D721Med (cell line): Measurements from ENCODE around the gene KRT20.

Experiments used
- DNase-seq: peaks from one replicate; pipeline ENCODE4 v3.0.0; 2011; ENCODE audit warnings: low spot score; ENCODE audit not compliant: insufficient read length
- FAIRE-seq: peaks from 2 replicates; lab custom pipeline; 2011; peaks lifted over from hg19 to GRCh38; lab: Jason Lieb, UNC
- TF ChIP-seq, protein P1 (sequence below): IDR thresholded peaks from 2 replicates; pipeline ENCODE4 v1.5.1; 2012; ENCODE audit warnings: mild to moderate bottlenecking, control low read depth; ENCODE audit not compliant: insufficient read depth; ENCODE audit errors: missing control alignments

Gene KRT20

DNA sequence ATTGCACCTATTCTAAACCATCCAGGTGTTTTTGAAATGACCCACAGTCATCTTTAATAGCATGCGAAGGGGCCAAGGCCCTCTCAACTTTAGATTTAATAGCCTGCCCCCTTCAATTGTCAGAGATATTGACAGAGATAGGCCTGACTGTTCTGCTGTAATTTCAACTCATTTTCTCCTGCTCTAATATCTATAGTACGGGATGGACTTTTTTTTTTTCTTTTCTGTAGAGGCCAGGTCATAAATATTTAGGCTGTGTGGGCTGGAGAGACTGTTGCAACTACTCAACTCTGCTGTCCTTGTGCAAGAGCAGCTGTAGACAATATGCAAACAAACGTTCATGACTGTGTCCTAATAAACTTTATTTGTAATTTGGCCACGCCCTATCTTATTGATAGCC lies 24.7 kb upstream of the KRT20 start:
- FAIRE-seq: no peak
- no peak for DNase-seq
- TF ChIP-seq, protein P1, sequence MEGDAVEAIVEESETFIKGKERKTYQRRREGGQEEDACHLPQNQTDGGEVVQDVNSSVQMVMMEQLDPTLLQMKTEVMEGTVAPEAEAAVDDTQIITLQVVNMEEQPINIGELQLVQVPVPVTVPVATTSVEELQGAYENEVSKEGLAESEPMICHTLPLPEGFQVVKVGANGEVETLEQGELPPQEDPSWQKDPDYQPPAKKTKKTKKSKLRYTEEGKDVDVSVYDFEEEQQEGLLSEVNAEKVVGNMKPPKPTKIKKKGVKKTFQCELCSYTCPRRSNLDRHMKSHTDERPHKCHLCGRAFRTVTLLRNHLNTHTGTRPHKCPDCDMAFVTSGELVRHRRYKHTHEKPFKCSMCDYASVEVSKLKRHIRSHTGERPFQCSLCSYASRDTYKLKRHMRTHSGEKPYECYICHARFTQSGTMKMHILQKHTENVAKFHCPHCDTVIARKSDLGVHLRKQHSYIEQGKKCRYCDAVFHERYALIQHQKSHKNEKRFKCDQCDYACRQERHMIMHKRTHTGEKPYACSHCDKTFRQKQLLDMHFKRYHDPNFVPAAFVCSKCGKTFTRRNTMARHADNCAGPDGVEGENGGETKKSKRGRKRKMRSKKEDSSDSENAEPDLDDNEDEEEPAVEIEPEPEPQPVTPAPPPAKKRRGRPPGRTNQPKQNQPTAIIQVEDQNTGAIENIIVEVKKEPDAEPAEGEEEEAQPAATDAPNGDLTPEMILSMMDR: no peak

DNA sequence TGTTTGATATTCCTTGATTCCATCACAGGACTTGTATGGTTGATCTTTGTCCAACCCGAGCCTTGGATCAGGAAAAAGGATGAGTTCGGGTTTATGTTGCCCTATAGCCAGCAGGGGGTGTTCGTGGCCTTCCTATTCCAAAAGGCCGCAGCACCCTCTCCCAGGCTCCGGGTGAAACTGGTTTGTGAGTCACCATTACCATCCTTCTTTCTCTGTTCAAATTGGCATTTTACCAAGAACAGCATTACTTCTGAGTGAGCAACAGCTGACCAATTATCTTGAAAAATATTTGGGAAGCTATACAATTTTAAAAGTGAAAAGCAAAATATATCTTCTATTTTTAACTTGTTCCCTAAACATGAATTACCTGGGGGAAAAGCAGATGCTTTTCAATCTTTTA lies 24.3 kb upstream of the KRT20 start:
- no peak for FAIRE-seq
- TF ChIP-seq, protein P1: peak; percentile 83
- DNase-seq: no peak

DNA sequence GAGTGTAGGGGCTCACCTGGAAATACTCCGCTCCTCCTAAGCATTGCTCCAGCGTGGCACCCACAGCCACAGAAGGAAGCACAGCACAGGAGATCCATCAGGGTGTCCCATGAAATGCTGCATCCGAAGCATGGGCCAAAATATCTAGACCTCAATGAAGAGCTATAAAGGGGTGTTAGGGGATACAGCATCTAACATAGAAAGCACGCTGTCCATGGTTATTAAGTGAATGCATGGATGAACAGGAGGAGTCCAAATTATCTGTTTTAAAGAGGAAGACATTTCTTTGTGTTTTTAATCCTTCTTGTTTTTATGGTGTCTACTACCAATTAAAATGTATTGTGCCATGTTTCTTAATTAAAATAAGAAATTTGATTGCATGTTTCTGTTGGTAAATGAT lies 21.6 kb upstream of the KRT20 start:
- DNase-seq: no peak
- TF ChIP-seq, protein P1: no peak
- no peak for FAIRE-seq

DNA sequence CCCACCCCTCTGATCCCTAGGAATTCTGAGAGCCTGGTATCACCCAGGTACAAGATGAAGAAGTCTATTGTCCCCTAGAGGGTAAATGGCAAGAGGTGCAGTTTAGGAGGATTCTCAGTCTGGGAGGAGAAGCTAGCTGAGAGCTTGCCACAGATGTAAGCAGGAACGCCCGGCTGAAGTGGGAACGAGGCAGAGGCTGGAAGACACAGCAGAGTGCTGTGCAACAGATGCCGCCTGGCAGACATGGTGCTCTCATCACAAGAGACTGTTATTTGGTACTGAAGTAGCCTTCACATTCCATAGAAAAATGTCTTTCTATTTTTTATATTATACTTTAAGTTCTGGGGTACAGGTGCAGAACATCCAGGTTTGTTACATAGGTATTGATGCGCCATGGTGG lies 20.3 kb upstream of the KRT20 start:
- TF ChIP-seq, protein P1: no peak
- no peak for FAIRE-seq
- no peak for DNase-seq

DNA sequence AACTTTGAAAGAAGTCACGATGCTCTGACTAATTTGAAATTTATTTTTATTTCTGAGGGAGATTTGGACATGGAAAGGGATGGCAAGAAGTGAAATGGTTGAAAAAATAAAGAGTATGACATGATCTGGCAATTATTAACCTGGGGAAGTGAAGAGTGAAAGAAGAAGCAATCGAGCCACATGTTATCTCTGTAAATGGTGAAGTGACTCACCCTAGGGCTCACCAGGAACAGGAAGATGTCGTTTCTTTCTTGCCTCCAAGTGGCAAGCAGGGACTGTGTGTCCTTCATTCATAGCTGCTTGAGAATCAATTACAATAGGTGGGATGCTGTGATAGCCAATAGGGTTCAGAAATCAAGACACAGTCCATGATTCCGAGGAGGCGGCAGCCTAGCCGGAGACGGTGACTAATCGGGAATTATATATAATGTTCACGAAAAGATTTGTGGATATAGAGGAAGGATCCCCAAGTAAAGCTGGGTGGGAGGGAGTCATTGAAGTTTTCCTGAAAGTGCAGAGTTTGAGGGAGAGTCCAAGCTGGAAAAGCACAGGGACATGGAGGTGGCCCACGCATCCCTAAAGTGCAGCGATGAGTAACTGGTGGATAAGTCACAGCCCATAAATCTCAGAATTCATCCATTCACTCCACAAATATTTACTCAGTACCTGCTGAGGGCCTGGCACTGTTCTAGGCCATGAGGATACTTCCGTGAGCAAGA lies 18.2 kb upstream of the KRT20 start:
- TF ChIP-seq, protein P1: no peak
- DNase-seq: no peak
- FAIRE-seq: no peak

DNA sequence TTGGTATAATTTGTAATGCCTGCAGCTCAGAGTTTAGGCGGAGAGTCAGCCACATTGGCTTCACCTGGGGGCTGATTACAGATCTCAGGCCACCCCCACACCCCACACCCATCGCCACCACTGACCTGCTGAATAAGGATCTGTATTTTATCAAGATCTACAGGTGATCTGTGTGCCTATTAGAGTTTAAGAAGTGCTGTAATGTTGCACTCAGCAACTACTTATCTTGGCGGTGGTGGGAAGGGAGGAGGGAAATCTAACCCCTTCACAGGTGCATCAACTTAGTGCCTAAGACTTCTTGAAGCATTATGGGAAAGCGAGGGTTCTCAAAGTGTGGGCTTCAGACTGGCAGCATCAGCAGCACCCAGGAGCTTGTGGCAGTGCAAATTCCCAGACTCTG lies 17.5 kb upstream of the KRT20 start:
- DNase-seq (no peak), FAIRE-seq (no peak)
- TF ChIP-seq, protein P1: no peak

DNA sequence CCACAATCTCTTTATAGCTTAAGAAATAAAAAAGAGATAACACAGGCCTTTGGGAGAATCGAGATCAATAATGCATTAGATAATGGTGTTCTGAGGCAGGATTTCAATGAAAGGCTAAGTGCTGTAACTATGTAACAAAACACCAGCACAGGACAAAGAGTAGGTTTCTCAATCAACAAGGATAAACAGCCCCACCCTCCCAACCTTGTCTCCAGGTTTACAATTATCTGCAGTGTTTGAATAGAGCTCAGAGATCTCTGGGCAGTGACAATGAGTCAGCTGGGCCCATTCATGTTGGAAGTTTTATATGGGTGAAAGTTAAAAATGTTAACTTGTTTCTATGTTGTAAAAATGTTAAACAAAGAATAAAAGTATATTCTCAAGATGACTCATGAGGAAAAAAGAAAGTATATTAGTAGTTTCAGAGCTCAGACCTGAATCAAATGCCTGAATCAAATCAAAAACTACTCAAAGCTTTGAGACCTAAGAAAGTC lies 17.0 kb upstream of the KRT20 start:
- no peak for DNase-seq

More for the DNA sequence above, 17.0 kb upstream of the KRT20 start:
- FAIRE-seq: no peak
- TF ChIP-seq, protein P1: no peak
